NCI-H460 (cell line): ENCODE results near the gene TNRC6C. TPM values are rescaled to one million over a fixed set of nuclear protein-coding genes. Genes with fewer than 3 reads are reported as not detected.

Source experiments
- DNase-seq: peaks from one replicate; pipeline ENCODE4 v3.0.0-alpha.2; 2016; ENCODE audit warnings: low read depth; ENCODE audit errors: extremely low read depth
- polyA plus RNA-seq: library from polyadenylated mRNA; depleted of rRNA; stranded (reverse); fragments of >200 nt; gene quantifications from 2 replicates; pipeline ENCODE4 v1.2.3, GENCODE V29; 2014; cell fraction: nucleus; rRNA removed
- total RNA-seq: library from RNA; depleted of rRNA; stranded (reverse); fragments of >200 nt; shearing (Covaris generic); gene quantifications from 2 replicates; pipeline ENCODE4 v1.2.3, GENCODE V29; 2014; rRNA removed

The TNRC6C gene
- 3.8 and 3.9 TPM in 2 replicates for total RNA-seq
- 1.3 and 1.5 TPM in 2 replicates for polyA plus RNA-seq

- DNase-seq, result peak; percentile 98
These were observed at the start of gene TNRC6C for GRCh38 chr17:77957857-77958715. Gene TNRC6C (plus strand): TSS chr17:77958703. CDS start chr17:78004207, 45,504 bp downstream.

GRCh38 chr17:77909236-77909635 is 49.3 kb upstream of the TNRC6C start:
- DNase-seq, result no peak

DNA sequence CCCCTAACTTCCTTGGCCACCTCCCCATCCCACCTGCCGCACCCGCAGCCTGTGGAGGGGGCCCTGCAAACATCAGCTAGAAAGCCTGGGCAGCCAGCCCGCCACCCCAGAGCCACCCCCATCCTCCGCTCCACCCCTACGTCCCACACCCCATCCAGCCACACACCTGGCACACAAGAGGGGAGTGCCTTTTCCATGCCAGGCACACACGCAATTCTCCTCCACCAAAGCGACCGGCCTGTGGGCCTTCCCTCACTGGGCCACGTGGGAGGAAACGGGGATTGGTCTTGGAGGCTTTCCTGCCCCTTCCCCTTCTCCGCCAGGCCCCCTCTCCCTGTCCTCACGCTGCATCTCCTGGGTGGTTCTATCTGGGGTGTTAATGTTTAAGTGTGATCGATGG is 48.7 kb upstream of the TNRC6C start:
- DNase-seq, result no peak

- no peak for DNase-seq
These were observed 43.9 kb upstream of the TNRC6C start for GRCh38 chr17:77914385-77915254.

DNA sequence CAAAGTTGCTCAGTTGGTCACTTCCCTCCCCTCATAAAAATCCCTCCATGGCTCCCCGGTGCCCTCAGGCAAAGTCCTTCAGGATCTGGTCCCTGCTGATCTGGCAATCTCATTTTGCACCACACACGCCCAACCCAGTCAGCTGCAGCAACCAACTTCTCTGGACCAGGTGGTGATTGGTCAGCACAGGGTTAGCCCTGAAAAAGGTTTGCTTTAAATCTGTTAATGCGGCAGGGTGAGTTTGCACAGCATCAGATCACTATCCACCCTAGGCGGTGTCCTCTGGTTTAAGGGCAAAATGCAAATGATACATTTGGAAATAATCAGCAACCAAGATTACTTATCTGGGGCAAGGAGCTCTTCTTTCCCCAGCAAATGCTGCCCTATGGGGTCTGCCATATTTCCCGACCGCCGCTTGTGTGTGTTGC is 42.9 kb upstream of the TNRC6C start:
- no peak for DNase-seq

DNA sequence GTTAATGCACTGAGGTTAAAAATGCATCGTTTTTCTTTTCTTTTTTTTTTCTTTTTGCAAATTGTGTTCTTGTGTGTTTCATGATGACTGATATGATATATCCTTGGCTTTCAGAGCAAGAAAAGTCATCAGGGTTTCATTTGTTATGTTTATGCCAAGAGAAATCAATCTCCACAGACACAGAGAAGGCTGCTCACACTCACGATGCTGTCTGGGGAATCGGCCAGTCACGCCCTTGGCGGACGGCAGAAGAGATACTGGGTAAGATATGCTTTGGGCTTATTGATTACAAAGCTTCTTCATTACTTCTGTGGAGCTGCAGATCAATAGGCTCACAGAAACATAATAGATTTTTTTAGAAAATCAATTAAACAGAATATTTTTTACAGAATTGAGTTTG is 42.2 kb upstream of the TNRC6C start:
- no peak for DNase-seq

DNA sequence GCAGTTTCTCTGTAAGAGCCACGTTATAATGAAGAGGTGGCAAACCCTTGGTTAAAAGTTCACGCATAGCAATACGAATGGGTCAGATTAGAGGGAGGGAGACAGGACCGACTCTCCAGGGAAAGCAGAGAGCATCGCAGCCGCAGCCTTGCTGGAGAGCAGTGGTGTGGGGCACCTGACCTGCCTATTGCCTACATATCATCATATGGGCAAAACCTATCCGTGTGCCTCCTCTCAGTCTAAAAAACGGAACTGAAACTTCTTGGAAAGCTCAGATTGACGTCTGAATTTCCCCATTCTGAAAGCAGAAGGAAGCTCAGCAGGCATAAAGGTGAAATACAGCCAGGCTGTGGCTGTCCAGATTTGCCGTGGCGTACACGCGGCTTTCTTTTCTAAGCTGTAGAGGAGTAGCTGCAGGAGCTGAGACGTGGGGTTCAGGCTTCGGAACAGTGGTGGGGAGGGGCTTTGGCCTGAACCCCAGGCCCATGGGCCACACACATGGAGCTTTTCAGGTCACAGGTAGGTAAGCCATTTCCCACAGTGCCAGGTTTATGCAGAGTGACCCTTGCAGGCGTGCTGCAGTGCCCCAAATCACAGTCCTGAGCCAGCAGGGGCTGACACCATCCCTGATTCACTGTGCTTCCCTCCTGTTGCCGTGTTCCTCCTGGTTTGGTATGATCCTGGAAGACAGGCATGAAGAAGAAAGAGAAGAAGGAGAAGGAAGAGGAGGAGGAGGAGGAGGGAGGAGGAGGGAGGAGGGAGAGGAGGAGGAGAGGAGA is 41.6 kb upstream of the TNRC6C start:
- DNase-seq, result no peak

DNA sequence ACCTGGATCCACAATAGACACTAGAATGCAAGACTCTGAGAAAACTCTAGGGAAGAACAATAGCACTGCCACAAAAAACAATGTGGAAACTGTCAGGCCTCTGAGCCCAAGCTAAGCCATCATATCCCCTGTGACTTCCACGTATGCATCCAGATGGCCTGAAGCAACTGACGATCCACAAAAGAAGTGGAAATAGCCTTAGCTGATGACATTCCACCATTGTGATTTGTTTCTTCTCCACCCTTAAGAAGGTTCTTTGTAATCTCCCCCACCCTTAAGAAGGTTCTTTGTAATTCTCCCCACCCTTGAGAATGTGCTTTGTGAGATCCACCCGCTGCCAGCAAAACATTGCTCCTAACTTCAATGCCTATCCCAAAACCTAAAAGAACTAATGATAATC is 39.2 kb upstream of the TNRC6C start:
- no peak for DNase-seq

DNA sequence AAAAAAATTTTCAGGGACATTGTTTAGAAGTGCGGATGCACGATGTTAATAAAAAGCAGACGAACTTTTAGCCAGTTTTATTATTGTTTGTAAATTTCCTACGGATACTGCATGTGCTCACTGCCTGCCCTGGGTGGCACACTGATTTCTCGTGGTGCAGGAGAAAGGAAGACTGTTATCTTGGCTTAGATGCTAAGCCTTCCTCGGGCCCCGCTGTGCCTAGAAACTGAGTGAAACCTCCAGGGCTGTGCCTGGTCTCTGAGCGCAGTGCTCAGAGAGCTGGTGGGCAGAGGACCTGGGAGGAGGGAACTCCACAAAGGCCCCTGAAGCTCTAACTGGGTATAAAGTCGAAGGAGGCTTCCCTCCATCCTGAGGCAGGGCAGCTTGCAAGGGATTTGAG is 35.4 kb upstream of the TNRC6C start:
- no peak for DNase-seq

DNA sequence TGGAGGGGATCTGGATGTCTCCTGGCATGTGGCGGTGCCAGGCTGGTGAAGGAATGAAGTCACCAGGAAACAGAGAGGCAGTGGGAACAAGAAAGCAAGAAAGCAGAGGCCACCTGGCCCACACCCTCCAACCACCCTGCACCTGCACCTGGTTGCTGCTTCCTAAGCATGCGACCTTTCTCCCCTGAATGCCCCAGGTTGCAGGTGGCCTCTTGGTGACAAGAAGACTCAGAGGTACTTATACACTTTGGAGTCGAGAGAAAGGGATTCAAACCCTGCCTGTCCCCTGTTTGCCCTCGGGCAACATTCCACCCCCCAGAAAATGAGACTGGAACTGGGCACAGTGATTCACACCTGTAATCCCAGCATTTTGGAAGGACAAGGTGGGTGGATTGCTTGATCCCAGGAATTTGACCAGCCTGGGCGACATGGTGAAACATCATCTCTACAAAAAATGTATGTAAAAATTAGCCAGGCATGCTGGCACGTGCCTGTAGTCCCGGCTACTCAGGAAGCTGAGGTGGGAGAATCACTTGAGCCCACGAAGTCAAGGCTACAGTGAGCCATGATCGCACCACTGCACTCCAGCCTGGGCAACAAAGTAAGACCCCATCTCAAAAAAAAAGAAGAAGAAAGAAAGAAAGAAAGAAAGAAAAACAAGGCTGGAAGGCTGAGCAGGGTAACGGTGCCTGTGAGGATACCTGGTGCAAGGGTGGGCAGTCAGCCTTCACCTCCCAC is 34.6 kb upstream of the TNRC6C start:
- DNase-seq, result no peak

GRCh38 chr17:77924757-77925336 is 33.7 kb upstream of the TNRC6C start:
- DNase-seq, result no peak

- no peak for DNase-seq
These were observed 32.5 kb upstream of the TNRC6C start for GRCh38 chr17:77925831-77926543.

GRCh38 chr17:77926981-77927380 is 31.5 kb upstream of the TNRC6C start:
- DNase-seq, result no peak

DNA sequence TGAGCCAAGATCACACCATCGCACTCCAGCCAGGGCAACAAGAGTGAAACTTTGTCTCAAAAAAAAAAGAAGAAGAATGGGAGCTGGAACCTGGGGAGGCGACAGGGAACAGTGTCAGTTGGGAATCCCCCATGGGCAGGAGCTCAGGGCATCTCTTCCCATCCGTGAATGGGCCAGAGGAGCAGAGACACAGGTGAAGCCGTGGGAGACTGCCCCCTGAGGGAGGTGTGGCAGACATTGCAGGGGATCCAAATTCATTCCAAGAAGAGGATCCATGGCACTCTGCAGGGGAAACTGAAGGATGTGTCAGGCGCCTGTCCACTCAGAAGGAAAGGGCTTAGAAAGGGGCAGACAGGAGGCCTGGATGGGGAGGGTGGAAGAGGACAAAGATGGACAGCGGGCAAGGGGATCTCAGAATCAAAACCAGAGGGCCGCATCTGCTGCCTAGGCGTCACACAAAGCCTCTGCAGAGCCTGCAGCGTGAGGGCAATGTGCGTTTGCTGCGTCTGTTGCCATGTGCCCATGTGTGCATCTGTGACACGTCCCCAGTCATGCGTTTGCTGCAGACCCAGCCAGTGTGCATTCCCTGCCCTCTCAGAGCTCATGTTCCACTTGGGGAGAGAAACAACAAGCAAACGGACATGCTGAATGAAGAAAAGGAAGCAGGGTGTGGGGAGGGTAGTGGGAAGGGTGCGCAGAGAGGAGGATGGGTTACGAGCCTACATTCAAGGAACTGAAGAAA is 30.6 kb upstream of the TNRC6C start:
- DNase-seq, result no peak

DNA sequence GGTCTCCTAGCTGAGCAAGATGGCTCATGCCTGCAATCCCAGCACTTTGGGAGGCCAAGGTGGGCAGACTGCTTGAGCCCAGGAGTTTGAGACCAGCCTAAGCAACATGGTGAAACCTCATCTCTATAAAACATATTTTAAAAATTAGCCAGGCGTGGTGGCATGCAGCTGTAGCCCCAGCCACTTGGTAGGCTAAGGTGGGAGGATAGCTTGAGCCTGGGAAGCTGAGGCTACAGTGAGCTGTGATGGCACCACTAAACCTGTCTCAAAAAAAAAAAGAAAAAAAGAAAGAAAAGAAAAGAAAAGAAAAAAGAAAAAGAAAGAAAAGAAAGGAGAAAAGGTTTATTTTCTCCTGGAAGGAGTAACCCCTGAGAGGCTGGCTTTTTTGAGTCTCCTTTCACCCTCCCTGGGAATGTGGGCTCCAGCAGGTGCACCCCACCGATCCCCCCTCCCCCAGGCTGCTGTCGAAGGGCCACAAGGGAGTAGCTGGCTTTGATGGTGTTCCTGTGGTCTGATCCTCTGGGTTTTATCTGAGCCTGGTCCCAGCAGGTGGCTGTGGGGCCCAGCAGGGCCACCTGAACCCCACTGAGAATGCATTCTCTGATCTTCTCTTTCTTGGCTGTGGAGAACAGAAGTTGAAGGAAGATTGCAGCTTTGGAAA is 29.9 kb upstream of the TNRC6C start:
- no peak for DNase-seq

DNA sequence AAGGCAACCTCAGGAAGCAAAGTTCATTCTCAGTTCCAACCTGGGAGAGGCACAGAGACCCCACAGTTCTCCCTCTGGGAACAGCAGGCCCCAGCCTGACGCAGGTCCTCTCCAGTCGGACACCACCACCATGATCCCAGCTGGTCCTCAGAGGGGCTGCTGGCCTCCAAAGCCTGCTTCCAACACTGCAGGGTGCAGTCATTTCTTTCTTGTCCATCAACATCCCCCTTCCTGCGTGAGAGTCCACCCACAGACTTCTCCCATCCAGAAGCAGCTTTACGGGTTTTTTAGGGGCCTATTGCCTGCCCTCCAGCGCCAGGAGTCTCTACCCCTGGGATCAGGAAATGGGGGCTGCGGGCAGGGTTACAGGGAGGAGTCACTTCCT is 29.3 kb upstream of the TNRC6C start:
- no peak for DNase-seq

DNA sequence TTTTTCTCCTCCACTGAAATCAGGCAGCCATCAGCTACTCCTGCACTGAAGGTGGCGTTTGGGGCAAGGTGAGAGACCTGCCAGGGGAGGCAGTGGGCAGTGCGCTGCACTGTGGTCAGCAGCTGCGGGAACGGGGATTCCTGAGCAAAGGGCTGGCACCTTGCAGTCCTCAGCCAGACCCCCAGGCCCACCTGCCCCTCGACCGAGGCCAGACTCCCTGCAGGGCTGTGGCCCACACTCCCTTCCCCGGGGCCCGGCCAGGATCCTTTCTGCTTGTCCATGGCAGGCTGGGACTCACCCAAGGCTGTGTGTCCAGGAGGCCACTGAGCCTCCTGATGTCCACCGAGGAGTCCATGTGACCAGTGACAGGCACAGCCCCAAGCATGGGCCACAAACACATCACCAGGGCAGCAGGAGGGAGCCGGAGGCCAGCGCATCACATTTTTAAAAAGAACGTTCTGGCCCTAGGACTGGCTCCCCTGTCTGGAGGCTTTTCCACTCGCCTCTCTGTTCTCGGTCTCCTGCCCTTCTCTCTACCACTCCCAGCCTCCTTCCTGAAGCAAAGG is 28.5 kb upstream of the TNRC6C start:
- DNase-seq, result no peak
